Stimulated activated naive CD4-positive, alpha-beta T cell (primary cell): ENCODE results near the gene MT1M.
A peak's percentile ranks its signal among the peaks of the same experiment; 100 is the strongest.
"Not testable (repeated sequence)": the region's sequence is repeated elsewhere in the genome, so short reads cannot be mapped to it uniquely, and the experiment has no call there.

ENCODE experiments used
- DNase-seq, 6 experiments: peaks; one replicate each; lab custom pipeline; 2025; lab: John Stamatoyannopoulos, UW

MT1M gene

DNA sequence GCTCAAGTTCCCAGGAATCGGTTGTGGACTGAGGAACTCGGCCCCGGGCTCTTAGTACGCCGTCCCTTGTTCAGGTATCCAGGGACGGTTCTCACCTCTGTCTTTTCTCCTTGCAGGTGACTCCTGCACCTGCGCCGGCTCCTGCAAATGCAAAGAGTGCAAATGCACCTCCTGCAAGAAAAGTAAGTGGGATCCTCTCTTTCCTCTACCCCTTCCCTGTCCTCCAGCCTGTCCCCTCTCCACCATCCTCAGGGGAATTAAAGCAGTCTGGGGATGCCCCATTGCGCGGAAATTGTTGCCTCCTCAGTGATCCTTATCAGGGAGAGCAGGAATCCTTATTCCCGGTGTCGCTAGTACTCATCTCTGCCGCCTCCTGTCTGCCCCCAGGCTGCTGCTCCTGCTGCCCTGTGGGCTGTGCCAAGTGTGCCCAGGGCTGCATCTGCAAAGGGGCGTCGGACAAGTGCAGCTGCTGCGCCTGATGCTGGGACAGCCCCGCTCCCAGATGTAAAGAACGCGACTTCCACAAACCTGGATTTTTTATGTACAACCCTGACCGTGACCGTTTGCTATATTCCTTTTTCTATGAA is 23.5 kb upstream of the MT1M start:
- no peak for DNase-seq

DNA sequence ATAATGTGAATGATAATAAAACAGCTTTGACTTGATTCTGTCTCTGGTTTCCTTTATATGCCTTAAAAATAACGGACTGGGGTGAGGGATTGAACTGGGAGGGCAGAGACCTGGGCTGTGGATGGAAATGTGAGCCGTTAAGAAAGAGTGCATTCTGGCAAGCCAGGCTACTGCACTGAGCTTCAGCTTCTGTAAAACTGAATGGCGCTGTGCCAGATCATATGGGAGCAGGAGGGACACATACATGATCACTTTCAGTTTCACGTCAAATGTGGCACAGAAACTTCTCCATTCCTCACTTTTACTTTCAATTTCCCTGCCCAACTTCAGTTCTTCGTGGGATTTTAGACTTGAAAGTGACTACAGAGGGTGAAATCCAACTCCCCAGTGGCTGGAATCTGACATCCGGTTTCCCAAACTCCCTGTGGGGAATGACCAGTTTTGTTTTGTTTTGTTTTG is 23.0 kb upstream of the MT1M start:
- peak; percentile 25 to 83 (median 75) for DNase-seq

DNA sequence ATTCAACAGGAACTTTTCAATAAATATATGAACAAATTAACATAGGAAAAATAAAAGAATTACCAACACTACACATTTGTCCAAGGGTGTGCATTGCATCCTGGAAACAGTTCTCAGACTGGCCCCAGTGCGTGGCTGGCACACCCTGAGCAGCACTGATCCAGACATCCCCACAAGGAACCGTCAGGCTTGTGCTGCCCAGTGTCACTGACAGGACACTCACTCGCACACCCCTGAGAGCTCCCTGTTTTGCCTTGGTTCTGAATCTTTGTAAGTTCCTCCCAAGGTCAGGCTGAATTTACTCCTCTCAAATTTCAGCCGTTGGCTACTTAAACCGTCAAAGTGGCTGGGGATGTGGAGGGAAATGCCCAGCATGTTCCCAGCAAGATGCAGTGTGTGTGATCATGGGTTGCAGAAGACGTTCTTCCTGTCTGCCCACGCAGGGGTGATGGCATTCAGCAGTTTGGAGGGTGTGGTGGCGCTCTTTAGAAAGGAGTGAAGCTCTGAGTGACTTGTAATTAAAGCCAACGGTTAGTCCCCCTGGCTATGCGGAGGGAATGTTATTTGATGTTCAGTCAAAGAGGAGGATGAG is 22.3 kb upstream of the MT1M start:
- peak; percentile 51 to 78 (median 64) for DNase-seq

DNA sequence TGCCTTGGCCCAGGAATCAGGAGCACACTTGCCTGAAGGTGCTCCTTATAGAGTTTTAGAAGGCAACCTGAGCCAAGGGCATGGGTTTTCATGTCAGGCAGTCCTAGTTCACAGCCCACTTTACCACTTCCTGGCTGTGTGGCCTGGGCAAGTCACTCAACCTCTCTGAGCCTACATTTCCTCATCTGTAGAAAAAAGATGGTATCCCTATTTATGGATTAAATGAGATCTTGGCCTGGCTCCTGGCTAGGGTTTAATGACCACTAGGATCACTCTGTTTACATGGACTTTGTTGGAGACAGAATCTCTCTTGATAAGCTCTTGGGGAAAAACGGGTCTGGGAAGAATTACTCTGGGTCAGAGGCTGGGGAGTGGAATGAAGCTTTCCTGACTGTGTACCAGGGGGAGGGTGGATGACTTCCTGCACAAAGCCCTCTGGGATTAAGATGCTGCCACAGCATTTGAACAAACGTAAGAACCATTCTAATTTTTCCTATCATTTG is 21.8 kb upstream of the MT1M start:
- DNase-seq: no peak

DNA sequence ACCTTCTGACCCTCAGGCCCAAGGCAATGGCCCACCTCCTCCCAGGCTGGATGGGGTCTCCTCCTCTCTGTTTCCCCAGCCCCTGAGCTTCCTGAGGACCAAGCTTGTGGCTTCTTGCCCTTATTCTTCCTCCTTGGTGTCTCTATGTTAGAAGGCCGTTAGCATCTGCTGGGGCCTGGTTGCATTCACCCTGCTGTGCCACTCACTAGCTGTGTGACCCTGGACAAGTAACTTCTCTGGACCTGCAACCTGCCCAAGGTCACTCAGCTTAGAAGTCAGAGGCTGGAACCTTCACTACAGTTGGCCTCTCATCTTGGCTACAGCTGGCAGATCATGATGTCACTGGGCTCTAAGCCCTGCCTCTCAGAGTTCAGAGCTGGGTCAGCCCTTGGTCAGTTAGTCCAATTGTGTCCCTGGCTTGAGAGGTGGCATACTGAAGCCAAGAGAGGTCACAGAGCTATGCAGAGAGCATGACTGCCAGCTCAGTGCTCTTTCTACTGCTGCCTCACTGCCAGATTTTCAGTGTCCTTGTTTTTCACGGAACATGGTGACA is 21.1 kb upstream of the MT1M start:
- no peak for DNase-seq

DNA sequence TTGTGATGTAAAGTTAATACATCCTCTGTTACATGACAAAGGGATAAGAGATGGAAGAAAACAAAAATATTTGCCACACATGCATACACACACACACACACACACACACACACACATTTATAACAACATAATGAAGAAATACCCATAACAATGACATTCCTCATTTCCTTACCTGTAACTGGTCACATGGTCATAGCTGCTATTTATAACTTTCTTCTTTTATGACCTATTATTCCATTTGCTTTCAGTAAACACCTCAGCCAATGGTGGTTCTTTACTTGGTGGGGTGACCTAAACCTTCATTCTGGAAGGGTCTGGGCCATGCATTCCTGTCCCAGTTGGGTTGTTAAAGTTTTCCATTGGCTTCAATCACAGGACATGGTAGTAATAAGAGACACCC is 18.8 kb upstream of the MT1M start:
- DNase-seq: no peak

DNA sequence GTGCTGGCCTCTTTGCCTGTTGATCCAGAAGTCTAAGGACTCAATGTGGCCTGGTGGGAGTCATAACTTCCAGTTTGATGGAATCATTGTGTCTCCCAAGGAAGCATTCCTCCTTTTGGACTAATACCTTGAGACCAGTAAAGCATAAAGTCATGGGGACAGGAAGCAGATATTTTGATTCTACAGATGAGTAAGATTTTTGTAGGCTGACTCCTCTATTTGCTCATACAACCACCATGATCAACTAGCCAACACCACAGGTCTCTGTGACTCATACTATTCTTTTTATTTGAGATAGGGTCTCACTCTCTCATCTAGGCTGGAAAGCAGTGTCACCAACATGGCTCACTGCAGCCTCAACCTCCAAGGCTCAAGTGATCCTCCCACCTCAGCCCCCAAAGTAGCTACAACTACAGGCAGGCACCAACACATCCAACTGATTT is 17.9 kb upstream of the MT1M start:
- no peak for DNase-seq

DNA sequence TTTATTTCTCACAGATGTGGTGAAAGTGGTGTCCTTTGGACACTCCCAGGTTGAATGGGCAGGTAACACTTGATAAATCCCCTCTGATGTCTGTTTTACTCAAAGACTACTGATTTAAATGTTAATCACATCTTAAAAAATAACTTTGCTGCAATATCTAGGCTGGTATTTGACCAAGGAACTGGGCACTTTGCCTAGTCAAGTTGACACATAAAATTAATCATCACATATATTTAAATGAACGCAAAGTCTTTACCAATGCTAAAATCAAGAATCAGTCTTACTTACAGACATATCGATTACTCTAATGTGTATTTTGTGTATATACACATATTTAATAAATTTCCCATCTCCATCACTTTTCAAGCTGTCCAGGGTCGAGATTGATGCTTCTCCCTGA is 17.1 kb upstream of the MT1M start:
- DNase-seq: no peak

DNA sequence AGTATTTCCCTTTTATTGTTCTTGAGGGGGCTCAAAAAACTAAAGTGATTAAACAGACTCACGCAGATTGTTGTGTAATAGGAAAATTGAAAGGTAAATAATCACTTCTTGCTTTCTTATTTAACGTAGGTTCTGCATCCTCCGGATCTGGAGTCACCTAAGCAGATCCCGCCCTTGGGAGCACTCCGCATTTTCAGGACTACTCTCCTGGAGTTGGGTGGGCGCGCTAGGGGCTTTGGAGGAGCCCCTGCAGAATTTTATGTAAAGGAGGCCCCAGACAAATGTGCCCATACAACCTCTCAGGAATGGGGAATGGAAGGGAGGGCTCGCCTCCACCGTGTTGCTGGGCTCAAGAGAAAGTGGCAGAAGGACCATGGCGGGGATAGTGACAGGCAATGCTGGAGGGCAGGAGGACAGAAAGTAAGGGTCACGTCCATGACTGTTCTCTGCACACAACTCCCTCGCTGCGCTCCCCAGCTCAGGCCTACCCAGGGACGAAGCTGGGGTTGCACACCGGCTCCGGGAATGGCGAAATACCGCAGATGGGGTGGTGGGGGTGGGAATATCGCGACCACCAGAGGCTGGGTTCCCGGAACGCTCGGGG is 15.7 kb upstream of the MT1M start:
- DNase-seq: no peak

DNA sequence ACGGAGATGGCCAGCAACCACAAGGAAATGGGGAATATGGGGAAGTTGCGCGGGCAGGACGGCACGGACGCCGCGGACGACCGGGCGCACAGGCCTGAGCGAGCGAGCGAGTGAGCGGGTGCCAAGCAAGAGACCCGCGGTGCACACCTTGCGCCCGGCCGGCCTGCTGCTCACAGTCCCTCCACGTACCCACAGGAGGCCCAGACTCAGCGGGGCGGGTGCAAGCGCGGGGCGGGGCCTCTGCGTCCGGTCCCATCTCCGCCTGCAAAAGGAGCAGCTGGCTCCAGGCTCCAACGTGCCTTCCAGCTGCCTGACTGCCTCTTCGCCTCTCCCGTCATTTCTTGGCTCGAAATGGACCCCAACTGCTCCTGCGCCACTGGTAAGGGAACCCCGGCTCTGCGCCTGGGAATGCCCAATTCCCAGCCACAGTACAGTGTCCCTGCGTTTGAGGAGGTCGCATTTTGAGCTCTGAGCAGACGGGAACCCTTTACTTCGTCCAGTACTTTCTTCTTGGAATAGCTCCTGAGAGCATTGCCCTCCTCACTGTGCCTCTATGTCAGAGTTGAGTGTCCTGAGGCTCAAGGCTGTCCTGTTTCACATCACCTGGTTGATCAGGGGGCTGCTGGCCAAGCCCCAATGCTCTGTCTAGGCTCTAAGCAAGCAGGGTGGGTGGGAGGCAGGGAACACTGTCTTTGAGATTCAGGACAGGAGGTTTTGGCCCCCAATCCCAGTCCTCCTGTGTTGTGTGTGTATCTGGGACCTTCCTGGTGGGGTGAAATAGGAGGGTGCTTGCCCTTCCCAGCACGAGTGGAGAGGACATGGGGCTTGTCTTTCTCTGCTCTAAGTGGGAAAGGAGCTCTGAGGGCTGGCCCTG is 15.0 kb upstream of the MT1M start:
- DNase-seq: peak in 5 of 6 experiments; percentile 14 to 41 (median 34)

DNA sequence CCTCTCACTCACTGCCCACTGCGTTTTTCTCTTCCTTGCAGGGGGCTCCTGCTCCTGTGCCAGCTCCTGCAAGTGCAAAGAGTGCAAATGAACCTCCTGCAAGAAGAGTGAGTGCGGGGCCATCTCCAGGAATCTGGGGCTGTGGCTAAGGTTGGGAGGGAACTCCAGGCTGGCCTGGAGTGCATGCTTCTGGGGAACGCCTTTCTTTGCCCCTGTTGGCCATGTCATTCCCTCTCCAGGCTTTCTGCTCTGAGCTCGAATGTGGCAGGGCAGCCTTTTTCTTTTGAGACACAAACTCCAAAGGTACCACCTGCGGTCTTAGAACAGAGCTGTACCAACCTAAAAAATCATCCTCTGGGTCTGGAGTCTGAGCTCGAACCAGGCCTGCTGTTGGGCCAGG is 14.3 kb upstream of the MT1M start:
- no peak for DNase-seq

DNA sequence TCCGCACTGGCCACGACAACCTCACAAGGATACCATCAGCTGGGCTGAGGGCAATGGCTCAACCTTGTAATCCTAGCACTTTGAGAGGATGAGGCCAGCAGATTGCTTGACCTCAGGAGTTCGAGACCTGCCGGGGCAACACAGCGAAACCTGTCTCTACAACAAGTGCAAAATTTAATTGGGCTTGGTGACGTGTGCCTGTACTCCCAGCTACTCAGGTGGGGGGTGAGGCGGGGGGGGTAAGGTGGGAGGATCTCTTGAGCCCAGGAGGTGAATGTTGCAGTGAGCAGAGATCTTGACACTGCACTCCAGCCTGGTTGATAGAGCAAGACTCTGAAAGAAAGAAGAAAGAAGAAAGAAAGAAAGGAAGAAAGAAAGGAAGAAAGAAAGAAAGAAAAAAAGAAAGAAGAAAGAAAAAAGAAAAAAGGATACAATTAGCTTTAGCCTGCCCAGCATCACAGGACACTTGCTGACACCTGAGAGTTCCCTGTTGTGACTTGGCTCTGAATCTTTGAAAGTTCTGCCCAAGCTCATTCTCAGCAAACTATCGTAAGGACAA is 12.0 kb upstream of the MT1M start:
- no peak for DNase-seq

DNA sequence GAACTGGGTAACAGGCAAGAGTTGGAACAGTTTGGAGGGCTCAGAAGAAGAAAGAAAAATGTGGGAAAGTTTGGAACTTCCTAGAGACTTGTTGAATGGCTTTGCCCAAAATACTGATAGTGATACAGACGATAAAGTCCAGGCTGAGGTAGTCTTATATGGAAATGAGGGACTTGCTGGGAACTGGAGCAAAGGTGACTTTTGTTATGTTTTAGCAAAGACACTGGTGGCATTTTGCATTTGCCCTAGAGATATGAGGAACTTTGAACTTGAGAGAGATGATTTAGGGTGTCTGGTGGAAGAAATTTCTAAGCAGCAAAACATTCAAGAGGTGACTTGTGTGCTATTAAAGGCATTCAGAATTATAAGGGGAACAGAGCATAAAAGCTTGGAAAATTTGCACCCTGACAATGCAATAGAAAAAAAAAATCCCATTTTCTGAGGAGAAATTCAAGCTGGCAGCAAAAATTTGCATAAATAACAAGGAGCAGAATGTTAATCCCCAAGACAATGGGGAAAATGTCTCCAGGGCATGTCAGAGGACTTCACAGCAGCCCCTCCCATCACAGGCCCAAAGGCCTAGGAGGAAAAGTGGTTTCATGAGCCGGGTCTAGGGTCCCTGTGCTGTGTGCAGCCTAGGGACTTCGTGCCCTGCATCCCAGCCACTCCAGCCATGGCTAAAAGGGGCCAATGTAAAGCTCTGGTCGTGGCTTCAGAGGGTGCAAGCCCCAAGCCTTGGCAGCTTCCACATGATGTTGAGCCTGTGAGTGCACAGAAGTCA is 10.6 kb upstream of the MT1M start:
- DNase-seq: not testable (repeated sequence)

DNA sequence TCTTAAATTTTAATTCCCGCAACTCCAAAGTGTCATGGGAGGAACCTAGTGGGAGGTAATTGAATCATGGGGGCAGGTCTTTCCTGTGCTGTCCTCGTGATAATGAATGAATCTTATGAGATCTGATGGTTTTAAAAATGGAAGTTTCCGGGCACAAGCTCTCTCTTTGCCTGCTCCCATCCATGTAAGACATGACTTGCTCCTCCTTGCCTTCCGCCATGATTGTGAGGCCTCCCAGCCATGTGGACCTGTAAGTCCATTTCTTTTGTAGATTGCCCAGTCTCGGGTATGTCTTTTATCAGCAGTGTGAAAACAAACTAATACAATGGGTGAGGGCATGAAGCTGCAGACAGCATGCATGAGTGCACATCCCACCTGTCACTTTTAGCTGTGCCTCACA is 9.3 kb upstream of the MT1M start:
- not testable (repeated sequence) for DNase-seq

DNA sequence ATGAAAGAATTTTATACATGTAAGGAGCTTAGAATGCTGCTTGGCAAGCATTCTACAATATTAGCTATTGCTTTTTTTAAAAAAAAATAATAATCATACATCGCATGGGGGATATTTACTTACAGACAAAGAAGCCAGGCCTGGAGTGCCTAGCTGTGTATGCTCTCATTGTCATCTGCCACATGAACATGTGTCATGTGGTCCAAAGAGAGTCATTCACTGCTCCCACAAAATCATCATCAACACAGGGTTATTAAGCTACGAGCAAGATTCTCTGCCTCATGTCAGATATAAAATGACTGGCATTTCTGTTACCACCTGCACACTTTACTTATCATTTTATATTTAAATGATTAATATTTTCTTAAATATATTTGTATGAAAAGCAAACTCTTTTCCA is 8.8 kb upstream of the MT1M start:
- no peak for DNase-seq

DNA sequence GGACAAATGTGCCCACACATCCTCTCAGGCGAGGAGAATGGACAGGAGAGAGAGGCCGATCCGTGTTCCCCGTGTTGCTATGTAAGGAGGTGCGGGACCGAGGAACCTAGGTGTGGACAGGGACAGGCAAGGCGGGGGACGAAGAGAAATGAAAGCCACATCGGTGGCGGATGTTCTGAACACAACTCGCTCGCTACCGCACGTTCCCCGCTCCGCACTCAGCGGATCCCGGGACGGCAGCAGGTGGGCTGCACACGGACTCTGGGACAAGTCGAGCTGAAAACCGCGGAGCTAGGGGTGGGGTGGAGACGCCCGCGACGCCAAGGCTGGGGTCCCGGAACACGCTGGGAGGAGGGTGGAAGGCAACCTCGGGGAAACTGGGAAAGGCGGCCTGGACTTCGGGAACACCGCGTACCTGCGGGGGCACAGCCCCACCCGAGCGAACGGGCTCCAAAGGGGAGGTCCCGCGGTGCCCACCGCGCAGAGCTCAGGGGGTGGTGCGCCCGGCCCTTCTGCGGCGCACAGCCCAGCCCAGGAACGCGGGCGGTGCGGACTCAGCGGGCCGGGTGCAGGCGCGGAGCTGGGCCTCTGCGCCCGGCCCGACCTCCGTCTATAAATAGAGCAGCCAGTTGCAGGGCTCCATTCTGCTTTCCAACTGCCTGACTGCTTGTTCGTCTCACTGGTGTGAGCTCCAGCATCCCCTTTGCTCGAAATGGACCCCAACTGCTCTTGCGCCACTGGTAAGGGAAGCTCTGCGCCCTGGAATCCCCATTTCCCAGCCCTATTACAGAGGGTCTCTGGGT is 7.1 kb upstream of the MT1M start, which contains the start of gene MT1E:
MT1E (plus strand) TSS at position 642 of the 803 bp plus-strand sequence; CDS start at position 713, 71 bp downstream.
- DNase-seq: peak in 3 of 6 experiments; percentile 14 to 48 (median 27)

DNA sequence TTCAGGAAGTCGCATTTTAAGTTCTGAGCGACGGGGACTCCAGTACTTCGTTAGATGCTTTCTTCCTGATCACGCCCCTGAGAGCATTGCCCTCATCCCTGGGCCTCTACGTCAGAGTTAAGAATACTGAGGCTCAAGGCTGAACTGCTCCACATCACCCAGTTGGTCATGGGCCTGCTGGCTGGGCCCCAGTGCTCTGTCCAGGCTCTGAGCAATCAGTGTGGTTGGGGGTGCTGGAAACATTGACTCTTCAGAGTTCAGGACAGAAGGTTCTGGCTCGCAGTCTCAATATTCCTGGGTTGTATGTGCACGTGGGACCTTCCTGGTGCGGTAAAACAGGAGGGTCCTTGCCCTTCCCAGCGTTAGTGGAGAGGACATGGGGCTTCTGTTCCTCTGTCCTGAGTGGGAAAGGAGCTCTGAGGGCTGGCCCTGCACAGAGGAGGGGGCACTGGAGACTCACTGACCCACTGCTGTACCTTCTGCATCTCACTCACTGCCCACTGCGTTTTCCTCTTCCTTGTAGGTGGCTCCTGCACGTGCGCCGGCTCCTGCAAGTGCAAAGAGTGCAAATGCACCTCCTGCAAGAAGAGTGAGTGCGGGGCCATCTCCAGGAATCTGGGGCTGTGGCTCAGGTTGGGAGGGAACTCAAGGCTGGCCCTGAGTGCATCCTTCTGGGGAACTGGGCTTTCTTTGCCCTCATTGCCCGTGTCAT is 6.4 kb upstream of the MT1M start:
- no peak for DNase-seq

DNA sequence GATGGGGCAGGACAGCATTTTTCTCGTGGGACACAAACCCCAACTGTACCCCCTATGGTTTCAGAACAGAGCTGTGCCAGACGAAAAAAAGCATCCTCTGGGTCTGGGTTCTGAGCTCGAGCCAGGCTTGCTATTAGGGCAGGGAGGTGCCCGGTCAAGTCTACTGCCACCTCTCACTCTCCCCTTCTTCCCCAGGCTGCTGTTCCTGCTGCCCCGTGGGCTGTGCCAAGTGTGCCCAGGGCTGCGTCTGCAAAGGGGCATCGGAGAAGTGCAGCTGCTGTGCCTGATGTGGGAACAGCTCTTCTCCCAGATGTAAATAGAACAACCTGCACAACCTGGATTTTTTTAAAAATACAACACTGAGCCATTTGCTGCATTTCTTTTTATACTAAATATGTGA is 5.8 kb upstream of the MT1M start:
- DNase-seq: no peak
